ENCODE measurements around the gene GPA33.

The GPA33 gene

GRCh38 chr1:167012570-167012969 is 77.6 kb downstream of the GPA33 start:
- Histone ChIP-seq H3F3A (ENCODE audit: insufficient read depth, low read length) (no peaks in the 10 kb centered on the region), H3K79me2 (ENCODE audit: insufficient read depth, low read length) (no peaks in the 10 kb centered on the region), H3K9me3 (ENCODE audit: low read length) (no peaks in the 10 kb centered on the region), H3K27me3 (ENCODE audit: insufficient read depth, low read length) (no peaks in the 10 kb centered on the region; the same call in 1 of the 2 replicates), H3K4me3 (ENCODE audit: low read depth, low read length, poor library complexity, severe bottlenecking) (no peak overlapping the region), H3K9ac (ENCODE audit: low read length) (no peak overlapping the region), H3K9me2 (ENCODE audit: low read depth, low read length) (no peaks in the 10 kb centered on the region), H3K36me3 (ENCODE audit: insufficient read depth, low read length) (no peaks in the 10 kb centered on the region), H3K4me1 (ENCODE audit: insufficient read depth, low read length, severe bottlenecking) (no peaks in the 10 kb centered on the region), H3K4me2 (ENCODE audit: low read length) (no peak overlapping the region), H4K20me1 (ENCODE audit: insufficient read depth, low read length) (no peaks in the 10 kb centered on the region), H3K27ac (ENCODE audit: low read depth, low read length, poor library complexity, severe bottlenecking) (no peak overlapping the region), H2AFZ (ENCODE audit: low read length) (no peak overlapping the region)
- TF ChIP-seq, protein P1, sequence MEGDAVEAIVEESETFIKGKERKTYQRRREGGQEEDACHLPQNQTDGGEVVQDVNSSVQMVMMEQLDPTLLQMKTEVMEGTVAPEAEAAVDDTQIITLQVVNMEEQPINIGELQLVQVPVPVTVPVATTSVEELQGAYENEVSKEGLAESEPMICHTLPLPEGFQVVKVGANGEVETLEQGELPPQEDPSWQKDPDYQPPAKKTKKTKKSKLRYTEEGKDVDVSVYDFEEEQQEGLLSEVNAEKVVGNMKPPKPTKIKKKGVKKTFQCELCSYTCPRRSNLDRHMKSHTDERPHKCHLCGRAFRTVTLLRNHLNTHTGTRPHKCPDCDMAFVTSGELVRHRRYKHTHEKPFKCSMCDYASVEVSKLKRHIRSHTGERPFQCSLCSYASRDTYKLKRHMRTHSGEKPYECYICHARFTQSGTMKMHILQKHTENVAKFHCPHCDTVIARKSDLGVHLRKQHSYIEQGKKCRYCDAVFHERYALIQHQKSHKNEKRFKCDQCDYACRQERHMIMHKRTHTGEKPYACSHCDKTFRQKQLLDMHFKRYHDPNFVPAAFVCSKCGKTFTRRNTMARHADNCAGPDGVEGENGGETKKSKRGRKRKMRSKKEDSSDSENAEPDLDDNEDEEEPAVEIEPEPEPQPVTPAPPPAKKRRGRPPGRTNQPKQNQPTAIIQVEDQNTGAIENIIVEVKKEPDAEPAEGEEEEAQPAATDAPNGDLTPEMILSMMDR (IDR thresholded peaks at IDR 0.05; ENCODE audit: low read length): no peak
- TF ChIP-seq EZH2 (IDR thresholded peaks at IDR 0.05; ENCODE audit: borderline replicate concordance, low read length): no peak

DNA sequence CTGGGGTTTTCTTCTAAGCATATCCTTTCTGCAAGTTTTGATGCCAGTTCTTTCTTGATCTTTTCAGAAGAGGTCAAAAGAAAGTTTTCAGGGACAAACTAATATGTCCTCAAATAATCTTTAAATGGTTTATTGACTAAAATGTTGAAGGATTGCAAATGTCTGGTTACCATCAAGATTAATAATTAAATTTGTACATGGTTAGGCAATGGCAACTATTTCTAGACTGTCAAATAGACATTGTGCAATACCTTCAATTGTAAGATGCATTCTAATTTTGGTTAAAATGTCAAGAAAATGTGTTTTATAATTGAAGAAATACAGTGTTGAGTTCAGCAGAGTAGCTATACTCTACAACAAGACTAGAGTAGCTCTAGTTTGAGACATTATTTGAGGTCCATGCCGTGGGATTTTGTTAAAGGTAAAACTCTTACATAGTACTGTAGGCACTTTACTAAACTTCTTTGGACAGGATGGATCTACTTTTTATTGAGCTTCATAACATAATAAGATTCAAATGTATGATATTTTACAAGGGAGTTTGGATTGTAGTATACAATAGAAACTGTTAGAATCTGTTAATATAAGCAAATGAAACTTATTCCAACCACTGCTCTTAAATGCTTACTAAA is 78.5 kb downstream of the GPA33 start:
- no peaks in the 10 kb centered on the region for H3K9me3 ChIP-seq (ENCODE audit: low read length)
- H3K9me2 ChIP-seq (ENCODE audit: low read depth, low read length): no peaks in the 10 kb centered on the region
- no peak overlapping the region for H2AFZ ChIP-seq (ENCODE audit: low read length)
- H3K4me3 ChIP-seq (ENCODE audit: low read depth, low read length, poor library complexity, severe bottlenecking): no peak overlapping the region
- H3K27ac ChIP-seq (ENCODE audit: low read depth, low read length, poor library complexity, severe bottlenecking): no peak overlapping the region
- TF ChIP-seq, protein P1 (IDR thresholded peaks at IDR 0.05; ENCODE audit: low read length): no peak
- no peak for TF ChIP-seq EZH2 (IDR thresholded peaks at IDR 0.05; ENCODE audit: borderline replicate concordance, low read length)
- no peaks in the 10 kb centered on the region for H3K4me1 ChIP-seq (ENCODE audit: insufficient read depth, low read length, severe bottlenecking)
- H3K4me2 ChIP-seq (ENCODE audit: low read length): no peak overlapping the region
- no peaks in the 10 kb centered on the region for H4K20me1 ChIP-seq (ENCODE audit: insufficient read depth, low read length)
- no peak overlapping the region for H3K9ac ChIP-seq (ENCODE audit: low read length)
- H3K79me2 ChIP-seq (ENCODE audit: insufficient read depth, low read length): no peaks in the 10 kb centered on the region
- no peaks in the 10 kb centered on the region for H3K36me3 ChIP-seq (ENCODE audit: insufficient read depth, low read length)
- H3K27me3 ChIP-seq (ENCODE audit: insufficient read depth, low read length): no peaks in the 10 kb centered on the region; the same call in 1 of the 2 replicates
- H3F3A ChIP-seq (ENCODE audit: insufficient read depth, low read length): no peaks in the 10 kb centered on the region

- Histone ChIP-seq H3K79me2 (ENCODE audit: insufficient read depth, low read length) (no peaks in the 10 kb centered on the region), H3K4me3 (ENCODE audit: low read depth, low read length, poor library complexity, severe bottlenecking) (no peak overlapping the region), H3K9ac (ENCODE audit: low read length) (no peak overlapping the region), H3K27ac (ENCODE audit: low read depth, low read length, poor library complexity, severe bottlenecking) (no peak overlapping the region), H3K9me2 (ENCODE audit: low read depth, low read length) (no peaks in the 10 kb centered on the region), H3K4me1 (ENCODE audit: insufficient read depth, low read length, severe bottlenecking) (no peaks in the 10 kb centered on the region), H4K20me1 (ENCODE audit: insufficient read depth, low read length) (no peaks in the 10 kb centered on the region), H3K27me3 (ENCODE audit: insufficient read depth, low read length) (no peaks in the 10 kb centered on the region), H3K4me2 (ENCODE audit: low read length) (no peak overlapping the region), H3F3A (ENCODE audit: insufficient read depth, low read length) (no peaks in the 10 kb centered on the region), H2AFZ (ENCODE audit: low read length) (no peak overlapping the region), H3K9me3 (ENCODE audit: low read length) (no peaks in the 10 kb centered on the region), H3K36me3 (ENCODE audit: insufficient read depth, low read length) (no peaks in the 10 kb centered on the region)
- TF ChIP-seq EZH2 (IDR thresholded peaks at IDR 0.05; ENCODE audit: borderline replicate concordance, low read length): no peak
- TF ChIP-seq, protein P1 (IDR thresholded peaks at IDR 0.05; ENCODE audit: low read length): no peak
Observed at GRCh38 chr1:167003711-167004110, 86.5 kb downstream of the GPA33 start.
